ENCODE measurements around the gene TBC1D25.

The TBC1D25 gene

GRCh38 chrX:48492293-48492910, 47.1 kb upstream of the TBC1D25 start:
- WGBS (ENCODE audit: extremely low coverage, insufficient coverage, insufficient read length) = no CpG with 5 or more reads among the region's 7 CpGs
- H3K36me3 ChIP-seq (ENCODE audit: control insufficient read depth in 1 of 2, insufficient read depth in 2 of 2, low read length in 2 of 2) = no peaks in the 10 kb centered on the region
- peak overlapping the region; percentile 40 for H2BK120ac ChIP-seq (ENCODE audit: insufficient read depth, low read length, poor library complexity)
- peak overlapping the region; percentile 43 for H4K8ac ChIP-seq (ENCODE audit: low read depth, low read length)
- H2BK12ac ChIP-seq (ENCODE audit: low read length) = no peak overlapping the region
- no peak overlapping the region for H3K18ac ChIP-seq (ENCODE audit: low read length)
- no peak overlapping the region for H3K9ac ChIP-seq (ENCODE audit: low read length)
- H3K4me3 ChIP-seq (ENCODE audit: low read depth, low read length) = no peak overlapping the region
- no peak overlapping the region for H3K14ac ChIP-seq (ENCODE audit: low read length)
- H4K12ac ChIP-seq (ENCODE audit: low read depth, low read length) = no peak overlapping the region
- H2BK5ac ChIP-seq (ENCODE audit: low read depth, low read length, poor library complexity) = no peak overlapping the region
- no peak overlapping the region for H3K4ac ChIP-seq (ENCODE audit: low read depth, low read length)
- no peaks in the 10 kb centered on the region for H3K27me3 ChIP-seq (ENCODE audit: insufficient read depth, low read length)
- H3K79me2 ChIP-seq (ENCODE audit: control insufficient read depth, insufficient read depth, low read length, poor library complexity) = no peaks in the 10 kb centered on the region
- H3K4me2 ChIP-seq (ENCODE audit: low read length) = no peak overlapping the region
- peaks cover 3% of the 10 kb centered on the region for H3K79me1 ChIP-seq (ENCODE audit: low read length)
- H3K23ac ChIP-seq (ENCODE audit: low read length) = no peak overlapping the region
- H3K4me1 ChIP-seq (ENCODE audit: control insufficient read depth in 1 of 2, insufficient read depth in 2 of 2, low read length in 2 of 2) = peaks cover 4 to 14% of the 10 kb centered on the region in 2 experiments
- peak overlapping the region; percentile 18 for H4K91ac ChIP-seq (ENCODE audit: low read depth, low read length)
- no peak for DNase-seq
- peak overlapping the region; percentile 40 for H3K27ac ChIP-seq (ENCODE audit: low read depth, low read length)
- no peak overlapping the region for H2AFZ ChIP-seq (ENCODE audit: insufficient read depth, low read length, poor library complexity)
- H2AK5ac ChIP-seq (ENCODE audit: low read length) = no peak overlapping the region
- H3K9me3 ChIP-seq (ENCODE audit: insufficient read depth, low read depth, low read length) = peaks cover 5% of the 10 kb centered on the region

DNA sequence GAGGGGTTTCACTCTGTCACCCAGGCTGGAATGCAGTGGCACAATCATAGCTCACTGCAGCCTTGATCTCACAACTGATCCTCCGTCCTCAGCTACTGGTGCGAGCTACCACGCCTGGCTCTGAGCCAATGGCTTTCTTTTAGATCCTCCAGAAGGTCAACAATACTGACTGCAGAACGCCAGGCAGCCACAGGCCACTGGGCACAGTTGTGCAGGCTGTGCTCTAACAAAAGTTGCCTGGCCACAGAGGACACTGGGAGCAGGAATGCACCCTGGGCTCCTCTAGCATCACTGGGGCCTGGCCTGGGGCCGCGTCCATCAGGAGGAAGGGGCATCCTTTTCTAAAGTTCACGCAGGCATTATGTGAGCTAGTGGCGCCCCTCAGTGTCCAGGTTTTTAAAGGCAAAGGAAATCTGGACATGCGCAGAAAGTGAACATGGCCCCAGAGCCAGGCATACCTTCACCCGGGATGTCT, 45.6 kb upstream of the TBC1D25 start:
- Histone ChIP-seq H3K27ac (ENCODE audit: low read depth, low read length) (no peak overlapping the region), H3K18ac (ENCODE audit: low read length) (no peak overlapping the region), H3K79me2 (ENCODE audit: control insufficient read depth, insufficient read depth, low read length, poor library complexity) (no peaks in the 10 kb centered on the region), H3K9ac (ENCODE audit: low read length) (no peak overlapping the region), H3K4me1 (ENCODE audit: control insufficient read depth in 1 of 2, insufficient read depth in 2 of 2, low read length in 2 of 2) (peaks cover 4 to 12% of the 10 kb centered on the region in 2 experiments), H4K91ac (ENCODE audit: low read depth, low read length) (no peak overlapping the region), H2BK120ac (ENCODE audit: insufficient read depth, low read length, poor library complexity) (no peak overlapping the region), H3K4me3 (ENCODE audit: low read depth, low read length) (no peak overlapping the region), H2BK12ac (ENCODE audit: low read length) (no peak overlapping the region), H4K8ac (ENCODE audit: low read depth, low read length) (no peak overlapping the region), H3K23ac (ENCODE audit: low read length) (no peak overlapping the region), H2AK5ac (ENCODE audit: low read length) (no peak overlapping the region), H2BK5ac (ENCODE audit: low read depth, low read length, poor library complexity) (no peak overlapping the region), H3K79me1 (ENCODE audit: low read length) (peaks cover 3% of the 10 kb centered on the region), H3K4me2 (ENCODE audit: low read length) (no peak overlapping the region), H3K14ac (ENCODE audit: low read length) (no peak overlapping the region), H2AFZ (ENCODE audit: insufficient read depth, low read length, poor library complexity) (no peak overlapping the region), H3K4ac (ENCODE audit: low read depth, low read length) (no peak overlapping the region), H3K27me3 (ENCODE audit: insufficient read depth, low read length) (no peaks in the 10 kb centered on the region), H4K12ac (ENCODE audit: low read depth, low read length) (no peak overlapping the region), H3K36me3 (ENCODE audit: control insufficient read depth in 1 of 2, insufficient read depth in 2 of 2, low read length in 2 of 2) (no peaks in the 10 kb centered on the region), H3K9me3 (ENCODE audit: insufficient read depth, low read depth, low read length) (no peaks in the 10 kb centered on the region)
- DNase-seq = peak; percentile 56 to 72
- no CpG with 5 or more reads among the region's 10 CpGs for WGBS (ENCODE audit: extremely low coverage, insufficient coverage, insufficient read length)

DNA sequence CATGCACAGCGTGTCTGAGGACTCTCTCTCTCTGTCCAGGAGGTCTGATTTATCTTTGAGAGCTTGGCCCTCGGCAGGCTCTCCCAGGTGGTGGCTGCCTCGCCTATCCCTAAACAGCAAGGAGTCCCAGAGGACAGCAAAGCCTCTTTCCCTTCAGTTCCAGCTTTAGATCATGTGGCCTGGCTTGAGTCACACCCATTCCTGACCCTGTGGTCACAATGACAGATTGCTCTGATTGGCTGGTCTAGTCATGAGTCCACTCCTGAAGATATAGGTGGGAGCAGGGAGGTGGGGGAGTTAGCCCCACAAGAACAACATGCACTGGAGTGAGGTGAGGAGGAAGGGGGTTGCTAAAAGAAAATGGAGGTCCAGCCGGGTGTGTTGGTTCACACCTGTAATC, 42.9 kb upstream of the TBC1D25 start:
- H3K9ac ChIP-seq (ENCODE audit: low read length) = no peak overlapping the region
- H2BK120ac ChIP-seq (ENCODE audit: insufficient read depth, low read length, poor library complexity) = no peak overlapping the region
- no peaks in the 10 kb centered on the region for H3K79me2 ChIP-seq (ENCODE audit: control insufficient read depth, insufficient read depth, low read length, poor library complexity)
- H3K14ac ChIP-seq (ENCODE audit: low read length) = no peak overlapping the region
- H2AK5ac ChIP-seq (ENCODE audit: low read length) = no peak overlapping the region
- H4K8ac ChIP-seq (ENCODE audit: low read depth, low read length) = no peak overlapping the region
- WGBS (ENCODE audit: extremely low coverage, insufficient coverage, insufficient read length) = no CpG with 5 or more reads among the region's 4 CpGs
- no peaks in the 10 kb centered on the region for H3K36me3 ChIP-seq (ENCODE audit: control insufficient read depth in 1 of 2, insufficient read depth in 2 of 2, low read length in 2 of 2)
- H3K9me3 ChIP-seq (ENCODE audit: insufficient read depth, low read depth, low read length) = no peaks in the 10 kb centered on the region
- no peak overlapping the region for H4K91ac ChIP-seq (ENCODE audit: low read depth, low read length)
- H2BK12ac ChIP-seq (ENCODE audit: low read length) = no peak overlapping the region
- H2BK5ac ChIP-seq (ENCODE audit: low read depth, low read length, poor library complexity) = no peak overlapping the region
- H3K79me1 ChIP-seq (ENCODE audit: low read length) = peaks cover 3% of the 10 kb centered on the region
- peaks cover 4 to 11% of the 10 kb centered on the region in 2 experiments for H3K4me1 ChIP-seq (ENCODE audit: control insufficient read depth in 1 of 2, insufficient read depth in 2 of 2, low read length in 2 of 2)
- no peak overlapping the region for H3K4ac ChIP-seq (ENCODE audit: low read depth, low read length)
- H3K23ac ChIP-seq (ENCODE audit: low read length) = no peak overlapping the region
- no peaks in the 10 kb centered on the region for H3K27me3 ChIP-seq (ENCODE audit: insufficient read depth, low read length)
- no peak overlapping the region for H3K4me2 ChIP-seq (ENCODE audit: low read length)
- H4K12ac ChIP-seq (ENCODE audit: low read depth, low read length) = no peak overlapping the region
- no peak for DNase-seq
- no peak overlapping the region for H3K18ac ChIP-seq (ENCODE audit: low read length)
- no peak overlapping the region for H3K27ac ChIP-seq (ENCODE audit: low read depth, low read length)
- H2AFZ ChIP-seq (ENCODE audit: insufficient read depth, low read length, poor library complexity) = no peak overlapping the region
- H3K4me3 ChIP-seq (ENCODE audit: low read depth, low read length) = no peak overlapping the region

DNA sequence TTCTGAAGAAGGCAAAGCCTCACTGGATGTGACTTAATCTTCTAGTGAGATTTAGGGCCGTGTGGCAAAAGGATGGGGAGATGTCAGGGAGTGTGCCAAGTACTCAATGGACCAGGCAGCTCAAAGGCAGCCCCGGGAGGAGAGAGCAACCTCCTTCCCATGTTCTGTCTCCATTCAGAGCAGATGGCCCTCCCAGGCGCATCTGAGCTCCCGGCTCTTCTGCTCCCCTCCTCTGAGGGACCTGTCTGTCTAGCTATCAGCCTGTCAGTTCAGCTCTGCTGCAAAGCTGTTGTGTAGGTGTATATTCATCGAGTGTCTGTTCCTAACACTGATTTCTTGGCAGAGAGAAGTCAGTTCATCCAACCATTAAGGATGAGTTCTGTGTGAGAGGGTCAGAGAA, 41.6 kb upstream of the TBC1D25 start:
- no CpG with 5 or more reads among the region's 5 CpGs for WGBS (ENCODE audit: extremely low coverage, insufficient coverage, insufficient read length)
- Histone ChIP-seq H3K36me3 (ENCODE audit: control insufficient read depth in 1 of 2, insufficient read depth in 2 of 2, low read length in 2 of 2) (no peaks in the 10 kb centered on the region), H2AFZ (ENCODE audit: insufficient read depth, low read length, poor library complexity) (no peak overlapping the region), H3K79me1 (ENCODE audit: low read length) (no peaks in the 10 kb centered on the region), H2AK5ac (ENCODE audit: low read length) (no peak overlapping the region), H2BK12ac (ENCODE audit: low read length) (no peak overlapping the region), H3K9me3 (ENCODE audit: insufficient read depth, low read depth, low read length) (no peaks in the 10 kb centered on the region), H3K23ac (ENCODE audit: low read length) (no peak overlapping the region), H4K8ac (ENCODE audit: low read depth, low read length) (no peak overlapping the region), H4K91ac (ENCODE audit: low read depth, low read length) (no peak overlapping the region), H2BK5ac (ENCODE audit: low read depth, low read length, poor library complexity) (no peak overlapping the region), H3K4ac (ENCODE audit: low read depth, low read length) (no peak overlapping the region), H3K14ac (ENCODE audit: low read length) (no peak overlapping the region), H3K18ac (ENCODE audit: low read length) (no peak overlapping the region), H3K4me2 (ENCODE audit: low read length) (no peak overlapping the region), H3K79me2 (ENCODE audit: control insufficient read depth, insufficient read depth, low read length, poor library complexity) (no peaks in the 10 kb centered on the region), H3K4me3 (ENCODE audit: low read depth, low read length) (no peak overlapping the region), H2BK120ac (ENCODE audit: insufficient read depth, low read length, poor library complexity) (no peak overlapping the region), H4K12ac (ENCODE audit: low read depth, low read length) (no peak overlapping the region), H3K27me3 (ENCODE audit: insufficient read depth, low read length) (no peaks in the 10 kb centered on the region), H3K27ac (ENCODE audit: low read depth, low read length) (no peak overlapping the region), H3K4me1 (ENCODE audit: control insufficient read depth in 1 of 2, insufficient read depth in 2 of 2, low read length in 2 of 2) (peaks cover 0 to 2% of the 10 kb centered on the region in 2 experiments), H3K9ac (ENCODE audit: low read length) (no peak overlapping the region)
- DNase-seq = no peak
